ENCODE results near the gene P3H2.
"Not testable (repeated sequence)": the region's sequence is repeated elsewhere in the genome, so short reads cannot be mapped to it uniquely, and the experiment has no call there.

Gene P3H2

GRCh38 chr3:189982321-189982945 is 138.3 kb downstream of the P3H2 start:
- no peaks in the 10 kb centered on the region for H3K9me3 ChIP-seq (ENCODE audit: control insufficient read depth, low read length)
- H3K9ac ChIP-seq (ENCODE audit: low read length) = no peak overlapping the region
- no peaks in the 10 kb centered on the region for H3K4me1 ChIP-seq (ENCODE audit: control insufficient read depth, insufficient read depth, low read length)
- no peak overlapping the region for H3K4me3 ChIP-seq (ENCODE audit: low read length)
- H3K27me3 ChIP-seq (ENCODE audit: control insufficient read depth, insufficient read depth, low read length) = no peaks in the 10 kb centered on the region
- no peaks in the 10 kb centered on the region for H3K36me3 ChIP-seq (ENCODE audit: control insufficient read depth, insufficient read depth, low read length)

- Histone ChIP-seq H3K9ac (ENCODE audit: low read length) (no peak overlapping the region), H3K27me3 (ENCODE audit: control insufficient read depth, insufficient read depth, low read length) (no peaks in the 10 kb centered on the region), H3K36me3 (ENCODE audit: control insufficient read depth, insufficient read depth, low read length) (no peaks in the 10 kb centered on the region), H3K4me3 (ENCODE audit: low read length) (no peak overlapping the region), H3K4me1 (ENCODE audit: control insufficient read depth, insufficient read depth, low read length) (no peaks in the 10 kb centered on the region), H3K9me3 (ENCODE audit: control insufficient read depth, low read length) (no peaks in the 10 kb centered on the region)
Observed at GRCh38 chr3:189981668-189982067, 139.0 kb downstream of the P3H2 start.

DNA sequence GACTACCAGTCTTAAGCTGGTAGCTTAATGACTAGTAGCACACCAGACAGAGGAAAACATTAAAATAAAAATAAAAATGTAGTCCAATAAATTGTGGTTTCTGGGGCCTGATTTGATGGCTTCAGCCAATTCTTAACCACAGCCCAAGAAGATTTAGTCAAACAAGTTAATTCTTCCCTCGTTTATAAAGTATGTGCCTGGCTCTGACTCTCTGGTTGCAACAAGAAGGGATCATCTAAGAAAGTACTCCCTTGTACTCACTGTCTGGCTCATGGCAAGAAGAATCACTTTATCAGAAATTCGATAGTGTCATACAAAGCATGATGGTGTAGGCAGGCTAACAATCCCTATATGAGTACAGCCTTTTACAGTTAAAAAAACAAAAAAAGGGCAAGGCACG is 141.9 kb downstream of the P3H2 start:
- H3K9ac ChIP-seq (ENCODE audit: low read length) = no peak overlapping the region
- no peak overlapping the region for H3K4me3 ChIP-seq (ENCODE audit: low read length)
- H3K4me1 ChIP-seq (ENCODE audit: control insufficient read depth, insufficient read depth, low read length) = no peaks in the 10 kb centered on the region
- no peaks in the 10 kb centered on the region for H3K36me3 ChIP-seq (ENCODE audit: control insufficient read depth, insufficient read depth, low read length)
- H3K27me3 ChIP-seq (ENCODE audit: control insufficient read depth, insufficient read depth, low read length) = no peaks in the 10 kb centered on the region
- H3K9me3 ChIP-seq (ENCODE audit: control insufficient read depth, low read length) = no peaks in the 10 kb centered on the region

GRCh38 chr3:189977174-189977573 is 143.5 kb downstream of the P3H2 start:
- no peaks in the 10 kb centered on the region for H3K27me3 ChIP-seq (ENCODE audit: control insufficient read depth, insufficient read depth, low read length)
- H3K9ac ChIP-seq (ENCODE audit: low read length) = no peak overlapping the region
- no peaks in the 10 kb centered on the region for H3K36me3 ChIP-seq (ENCODE audit: control insufficient read depth, insufficient read depth, low read length)
- H3K4me3 ChIP-seq (ENCODE audit: low read length) = no peak overlapping the region
- H3K9me3 ChIP-seq (ENCODE audit: control insufficient read depth, low read length) = no peaks in the 10 kb centered on the region
- H3K4me1 ChIP-seq (ENCODE audit: control insufficient read depth, insufficient read depth, low read length) = no peaks in the 10 kb centered on the region

GRCh38 chr3:189975391-189975990 is 145.2 kb downstream of the P3H2 start:
- no peaks in the 10 kb centered on the region for H3K9me3 ChIP-seq (ENCODE audit: control insufficient read depth, low read length)
- H3K4me1 ChIP-seq (ENCODE audit: control insufficient read depth, insufficient read depth, low read length) = no peaks in the 10 kb centered on the region
- no peak overlapping the region for H3K4me3 ChIP-seq (ENCODE audit: low read length)
- no peak overlapping the region for H3K9ac ChIP-seq (ENCODE audit: low read length)
- no peaks in the 10 kb centered on the region for H3K27me3 ChIP-seq (ENCODE audit: control insufficient read depth, insufficient read depth, low read length)
- H3K36me3 ChIP-seq (ENCODE audit: control insufficient read depth, insufficient read depth, low read length) = no peaks in the 10 kb centered on the region

- Histone ChIP-seq H3K27me3 (ENCODE audit: control insufficient read depth, insufficient read depth, low read length) (no peaks in the 10 kb centered on the region), H3K4me1 (ENCODE audit: control insufficient read depth, insufficient read depth, low read length) (no peaks in the 10 kb centered on the region), H3K9ac (ENCODE audit: low read length) (no peak overlapping the region), H3K4me3 (ENCODE audit: low read length) (no peak overlapping the region), H3K36me3 (ENCODE audit: control insufficient read depth, insufficient read depth, low read length) (peaks cover under 1% of the 10 kb centered on the region), H3K9me3 (ENCODE audit: control insufficient read depth, low read length) (no peaks in the 10 kb centered on the region)
Observed at GRCh38 chr3:189974359-189974758, 146.3 kb downstream of the P3H2 start.

GRCh38 chr3:189967254-189967865 is 153.3 kb downstream of the P3H2 start:
- no peaks in the 10 kb centered on the region for H3K4me1 ChIP-seq (ENCODE audit: control insufficient read depth, insufficient read depth, low read length)
- peaks cover 7% of the 10 kb centered on the region for H3K36me3 ChIP-seq (ENCODE audit: control insufficient read depth, insufficient read depth, low read length)
- no peak overlapping the region for H3K4me3 ChIP-seq (ENCODE audit: low read length)
- no peaks in the 10 kb centered on the region for H3K27me3 ChIP-seq (ENCODE audit: control insufficient read depth, insufficient read depth, low read length)
- no peak overlapping the region for H3K9ac ChIP-seq (ENCODE audit: low read length)
- H3K9me3 ChIP-seq (ENCODE audit: control insufficient read depth, low read length) = no peaks in the 10 kb centered on the region

DNA sequence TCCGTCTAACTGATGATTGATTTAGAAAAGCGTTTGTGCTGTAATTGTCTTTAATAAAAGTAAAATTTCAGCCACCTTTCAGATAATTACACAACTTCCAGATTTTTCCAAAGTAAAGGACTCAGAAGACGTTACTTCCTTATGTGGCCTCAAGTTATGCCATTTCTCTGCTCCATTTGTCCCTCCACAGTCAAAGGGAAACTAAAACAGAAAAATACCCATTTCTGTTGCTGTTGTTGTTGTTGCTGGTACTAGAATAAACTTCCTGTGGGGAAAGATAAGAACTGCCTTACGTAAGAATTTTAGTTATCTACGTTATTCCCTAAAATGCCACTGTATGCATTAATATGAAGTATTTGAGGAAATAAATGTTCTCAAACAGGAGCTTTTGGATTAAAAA is 153.9 kb downstream of the P3H2 start:
- no peak overlapping the region for H3K9ac ChIP-seq (ENCODE audit: low read length)
- H3K9me3 ChIP-seq (ENCODE audit: control insufficient read depth, low read length) = no peaks in the 10 kb centered on the region
- H3K4me3 ChIP-seq (ENCODE audit: low read length) = no peak overlapping the region
- no peaks in the 10 kb centered on the region for H3K4me1 ChIP-seq (ENCODE audit: control insufficient read depth, insufficient read depth, low read length)
- H3K36me3 ChIP-seq (ENCODE audit: control insufficient read depth, insufficient read depth, low read length) = peaks cover 7% of the 10 kb centered on the region
- no peaks in the 10 kb centered on the region for H3K27me3 ChIP-seq (ENCODE audit: control insufficient read depth, insufficient read depth, low read length)

- Histone ChIP-seq H3K9ac (ENCODE audit: low read length) (no peak overlapping the region), H3K4me1 (ENCODE audit: control insufficient read depth, insufficient read depth, low read length) (no peaks in the 10 kb centered on the region), H3K4me3 (ENCODE audit: low read length) (no peak overlapping the region), H3K9me3 (ENCODE audit: control insufficient read depth, low read length) (no peaks in the 10 kb centered on the region), H3K36me3 (ENCODE audit: control insufficient read depth, insufficient read depth, low read length) (peaks cover 7% of the 10 kb centered on the region), H3K27me3 (ENCODE audit: control insufficient read depth, insufficient read depth, low read length) (no peaks in the 10 kb centered on the region)
Observed at GRCh38 chr3:189964623-189965332, 155.9 kb downstream of the P3H2 start.

GRCh38 chr3:189962466-189962865 is 158.2 kb downstream of the P3H2 start:
- no peaks in the 10 kb centered on the region for H3K27me3 ChIP-seq (ENCODE audit: control insufficient read depth, insufficient read depth, low read length)
- H3K36me3 ChIP-seq (ENCODE audit: control insufficient read depth, insufficient read depth, low read length) = peaks cover 4% of the 10 kb centered on the region
- H3K4me3 ChIP-seq (ENCODE audit: low read length) = no peak overlapping the region
- no peaks in the 10 kb centered on the region for H3K4me1 ChIP-seq (ENCODE audit: control insufficient read depth, insufficient read depth, low read length)
- H3K9ac ChIP-seq (ENCODE audit: low read length) = no peak overlapping the region
- H3K9me3 ChIP-seq (ENCODE audit: control insufficient read depth, low read length) = no peaks in the 10 kb centered on the region

DNA sequence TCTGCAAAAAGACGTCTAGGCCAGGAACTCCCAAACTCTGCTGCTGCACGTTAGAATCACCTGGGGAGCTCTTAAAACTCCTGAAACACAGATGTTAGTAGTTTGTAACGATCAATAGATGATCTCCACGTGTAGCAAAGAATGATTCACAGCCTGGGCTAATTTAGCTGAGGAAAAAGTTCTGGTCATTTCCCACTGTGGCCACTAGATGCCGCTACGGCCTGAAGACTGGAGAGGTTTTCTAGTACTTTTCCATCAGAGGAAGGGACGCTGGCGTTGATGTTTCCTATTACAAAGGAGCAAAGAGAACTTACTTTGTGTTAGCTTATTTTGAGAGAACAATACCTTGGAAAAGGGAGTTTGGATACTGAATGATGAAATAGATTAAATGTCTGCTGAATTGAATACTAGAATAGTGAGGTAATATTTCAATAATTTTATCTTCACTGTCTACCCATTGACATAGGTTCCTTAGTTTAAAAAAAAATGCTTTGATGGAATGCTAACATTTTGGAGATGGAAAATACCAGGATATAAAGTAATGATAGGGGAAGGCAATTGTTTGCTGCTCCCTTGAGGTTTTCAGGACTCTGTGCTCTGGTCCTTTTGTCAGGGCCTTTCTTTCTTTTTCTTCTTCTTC is 159.1 kb downstream of the P3H2 start:
- no peaks in the 10 kb centered on the region for H3K4me1 ChIP-seq (ENCODE audit: control insufficient read depth, insufficient read depth, low read length)
- no peak overlapping the region for H3K4me3 ChIP-seq (ENCODE audit: low read length)
- H3K36me3 ChIP-seq (ENCODE audit: control insufficient read depth, insufficient read depth, low read length) = peaks cover 4% of the 10 kb centered on the region
- no peaks in the 10 kb centered on the region for H3K9me3 ChIP-seq (ENCODE audit: control insufficient read depth, low read length)
- no peak overlapping the region for H3K9ac ChIP-seq (ENCODE audit: low read length)
- no peaks in the 10 kb centered on the region for H3K27me3 ChIP-seq (ENCODE audit: control insufficient read depth, insufficient read depth, low read length)

DNA sequence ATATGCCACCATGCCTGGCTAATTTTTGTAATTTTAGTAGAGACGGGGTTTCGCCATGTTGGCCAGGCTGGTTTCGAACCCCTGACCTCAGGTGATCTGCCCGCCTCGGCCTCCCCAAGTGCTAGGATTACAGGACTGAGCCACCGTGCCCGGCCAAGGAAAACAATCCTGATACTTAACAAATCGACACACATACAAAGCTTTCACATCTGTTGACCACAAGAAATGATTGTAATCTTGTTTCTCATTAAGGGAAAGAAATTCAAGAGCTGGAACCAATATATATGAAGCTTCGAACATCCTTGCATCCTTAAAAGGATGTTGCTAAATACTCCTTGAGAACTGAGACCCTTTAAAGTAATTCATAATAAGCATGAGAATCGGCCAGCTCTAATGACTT is 159.6 kb downstream of the P3H2 start:
- not testable (repeated sequence) for H3K27me3 ChIP-seq (ENCODE audit: control insufficient read depth, insufficient read depth, low read length); H3K9me3 ChIP-seq (ENCODE audit: control insufficient read depth, low read length); H3K4me1 ChIP-seq (ENCODE audit: control insufficient read depth, insufficient read depth, low read length); H3K36me3 ChIP-seq (ENCODE audit: control insufficient read depth, insufficient read depth, low read length); H3K9ac ChIP-seq (ENCODE audit: low read length); H3K4me3 ChIP-seq (ENCODE audit: low read length)

Measured in mucosa of stomach (tissue), 1 donor.